Neuronal stem cell (in vitro differentiated cells): ENCODE measurements around the gene EEF1G.

ENCODE experiments used
- DNase-seq: peaks from one replicate; pipeline ENCODE4 v3.0.0-alpha.2; 2013; ENCODE audit warnings: low spot score
- H2AFZ ChIP-seq: one replicate; pipeline ENCODE4 v1.6.1; 2013; ENCODE audit warnings: mild to moderate bottlenecking, low read length, inconsistent platforms
- H2AK5ac ChIP-seq: 2 replicates; pipeline ENCODE4 v1.6.1; 2013; ENCODE audit warnings: low read depth, mild to moderate bottlenecking, inconsistent platforms, low read length, moderate library complexity, mixed read lengths
- H2BK120ac ChIP-seq: 2 replicates; pipeline ENCODE4 v1.6.1; 2013; ENCODE audit warnings: low read depth, mild to moderate bottlenecking, inconsistent platforms, low read length, moderate library complexity, mixed read lengths
- H2BK12ac ChIP-seq: one replicate; pipeline ENCODE4 v1.6.1; 2013; ENCODE audit warnings: low read length, inconsistent platforms
- H2BK15ac ChIP-seq: 2 replicates; pipeline ENCODE4 v1.6.1; 2013; ENCODE audit warnings: mild to moderate bottlenecking, low read length, inconsistent platforms, mixed read lengths
- H2BK5ac ChIP-seq: one replicate; pipeline ENCODE4 v1.6.1; 2013; ENCODE audit warnings: inconsistent platforms, mild to moderate bottlenecking, low read length, moderate library complexity
- H3K14ac ChIP-seq: one replicate; pipeline ENCODE4 v1.6.1; 2013; ENCODE audit warnings: low read length, inconsistent platforms
- H3K18ac ChIP-seq: 2 replicates; pipeline ENCODE4 v1.6.1; 2013; ENCODE audit warnings: low read length, inconsistent platforms
- H3K23ac ChIP-seq: 2 replicates; pipeline ENCODE4 v1.6.1; 2013; ENCODE audit warnings: low read depth, mild to moderate bottlenecking, mixed read lengths, low read length, inconsistent platforms; ENCODE audit not compliant: poor library complexity
- H3K27ac ChIP-seq: replicated peaks from 3 replicates; pipeline ENCODE4 v1.5.1; 2013; ENCODE audit warnings: low read length, inconsistent platforms
- H3K27me3 ChIP-seq, 3 experiments: 2 replicates each; pipeline ENCODE4 v1.6.1; 2013; ENCODE audit warnings: low read length in 3 of 3, mild to moderate bottlenecking in 2 of 3, inconsistent platforms in 1 of 3, low read depth in 1 of 3, mixed read lengths in 1 of 3, moderate library complexity in 1 of 3; ENCODE audit not compliant: control insufficient read depth in 3 of 3, insufficient read depth in 3 of 3
- H3K36me3 ChIP-seq, 2 donors: replicated peaks in 1 of 2; 2 replicates each; pipeline ENCODE4 v1.6.1; 2013; ENCODE audit warnings: low read length in 2 of 2; ENCODE audit not compliant: control insufficient read depth in 2 of 2, insufficient read depth in 2 of 2
- H3K4ac ChIP-seq: 2 replicates; pipeline ENCODE4 v1.6.1; 2013; ENCODE audit warnings: inconsistent platforms, mild to moderate bottlenecking, low read length, moderate library complexity
- H3K4me1 ChIP-seq, 2 donors: 1 replicate in 1 of 2; 2 replicates in 1 of 2; pipeline ENCODE4 v1.6.1; 2013; ENCODE audit warnings: low read length in 2 of 2, low read depth in 1 of 2; ENCODE audit not compliant: control insufficient read depth in 2 of 2, insufficient read depth in 1 of 2
- H3K4me2 ChIP-seq: one replicate; pipeline ENCODE4 v1.6.1; 2013; ENCODE audit warnings: mild to moderate bottlenecking, low read length, inconsistent platforms; ENCODE audit not compliant: insufficient read depth, poor library complexity, severe bottlenecking
- H3K4me3 ChIP-seq, 2 donors: 2 replicates each; pipeline ENCODE4 v1.5.1; 2013; ENCODE audit warnings: low read length in 2 of 2, mild to moderate bottlenecking in 2 of 2, inconsistent platforms in 1 of 2, moderate library complexity in 1 of 2
- H3K79me1 ChIP-seq: one replicate; pipeline ENCODE4 v1.6.1; 2013; ENCODE audit warnings: low read depth, mild to moderate bottlenecking, inconsistent platforms, low read length, moderate library complexity
- H3K9ac ChIP-seq: one replicate; pipeline ENCODE4 v1.6.1; 2013; ENCODE audit warnings: mild to moderate bottlenecking, low read depth, low read length, inconsistent platforms; ENCODE audit not compliant: poor library complexity
- H3K9me3 ChIP-seq, 2 donors: replicated peaks in 1 of 2; 2 replicates each; pipeline versions ENCODE3 to v1.6.1; 2013; ENCODE audit warnings: low read length in 2 of 2, mild to moderate bottlenecking in 2 of 2, inconsistent platforms in 1 of 2, low read depth in 1 of 2, mixed read lengths in 1 of 2, moderate library complexity in 1 of 2; ENCODE audit not compliant: control insufficient read depth in 2 of 2, insufficient read depth in 1 of 2
- H4K8ac ChIP-seq: one replicate; pipeline ENCODE4 v1.6.1; 2013; ENCODE audit warnings: low read depth, mild to moderate bottlenecking, inconsistent platforms, low read length, moderate library complexity
- H4K91ac ChIP-seq: one replicate; pipeline ENCODE4 v1.6.1; 2013; ENCODE audit warnings: low read length, low read depth, mild to moderate bottlenecking, inconsistent platforms; ENCODE audit not compliant: poor library complexity
- WGBS, 2 donors: extraction: QIAGEN DNeasy Blood & Tissue Kit; methylation state at CpG; one replicate each; pipeline ENCODE4 v1.1.7; 2013; ENCODE audit warnings: missing lambda C conversion rate in 2 of 2, mixed read lengths in 1 of 2; ENCODE audit not compliant: insufficient read length in 2 of 2, insufficient replicate concordance in 1 of 2; ENCODE audit errors: extremely low coverage in 2 of 2; 5-methylcytosine and 5-hydroxymethylcytosine counted together

EEF1G gene

DNA sequence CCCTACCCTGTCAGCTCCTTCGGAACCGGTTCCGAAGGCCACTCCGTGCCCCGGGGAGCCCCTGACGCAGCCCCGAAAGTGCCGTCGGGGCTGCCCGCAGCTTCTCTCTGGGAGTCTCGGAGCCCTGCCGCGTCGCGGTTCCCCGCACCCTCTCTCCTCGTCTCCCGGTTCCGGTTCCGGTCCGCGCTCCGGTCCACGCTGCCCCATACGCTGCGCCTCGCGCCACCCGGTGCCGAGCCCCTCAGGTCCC, 27.4 kb upstream of the EEF1G start:
- peaks cover 0 to 17% (median 0%) of the 10 kb centered on the region in 3 experiments for H3K27me3 ChIP-seq
- peak overlapping the region; percentile 92 for H3K14ac ChIP-seq
- no peak overlapping the region for H4K8ac ChIP-seq
- peak overlapping the region; percentile 94 for H2AK5ac ChIP-seq
- peak overlapping the region; percentile 86 for H2AFZ ChIP-seq
- peak overlapping the region; percentile 97 for H3K18ac ChIP-seq
- H3K4ac ChIP-seq: no peak overlapping the region
- peak overlapping the region; percentile 90 for H3K23ac ChIP-seq
- H2BK15ac ChIP-seq: peak overlapping the region; percentile 39
- H3K36me3 ChIP-seq: peaks cover 27 to 54% of the 10 kb centered on the region in 2 donors
- peak overlapping the region; percentile 71 for H3K4me2 ChIP-seq
- no CpG with 5 or more reads among the region's 30 CpGs for WGBS, 2 donors
- no peaks in the 10 kb centered on the region for H3K9me3 ChIP-seq
- DNase-seq: no peak
- H3K79me1 ChIP-seq: peaks cover 8% of the 10 kb centered on the region
- peak overlapping the region; percentile 5 for H4K91ac ChIP-seq
- peak overlapping the region; percentile 84 for H3K27ac ChIP-seq
- peak overlapping the region; percentile 97 for H3K9ac ChIP-seq
- H3K4me3 ChIP-seq: peak overlapping the region; percentile 84 to 95
- peaks cover 19 to 37% of the 10 kb centered on the region in 2 donors for H3K4me1 ChIP-seq
- peak overlapping the region; percentile 82 for H2BK5ac ChIP-seq
- peak overlapping the region; percentile 65 for H2BK120ac ChIP-seq
- H2BK12ac ChIP-seq: peak overlapping the region; percentile 76

DNA sequence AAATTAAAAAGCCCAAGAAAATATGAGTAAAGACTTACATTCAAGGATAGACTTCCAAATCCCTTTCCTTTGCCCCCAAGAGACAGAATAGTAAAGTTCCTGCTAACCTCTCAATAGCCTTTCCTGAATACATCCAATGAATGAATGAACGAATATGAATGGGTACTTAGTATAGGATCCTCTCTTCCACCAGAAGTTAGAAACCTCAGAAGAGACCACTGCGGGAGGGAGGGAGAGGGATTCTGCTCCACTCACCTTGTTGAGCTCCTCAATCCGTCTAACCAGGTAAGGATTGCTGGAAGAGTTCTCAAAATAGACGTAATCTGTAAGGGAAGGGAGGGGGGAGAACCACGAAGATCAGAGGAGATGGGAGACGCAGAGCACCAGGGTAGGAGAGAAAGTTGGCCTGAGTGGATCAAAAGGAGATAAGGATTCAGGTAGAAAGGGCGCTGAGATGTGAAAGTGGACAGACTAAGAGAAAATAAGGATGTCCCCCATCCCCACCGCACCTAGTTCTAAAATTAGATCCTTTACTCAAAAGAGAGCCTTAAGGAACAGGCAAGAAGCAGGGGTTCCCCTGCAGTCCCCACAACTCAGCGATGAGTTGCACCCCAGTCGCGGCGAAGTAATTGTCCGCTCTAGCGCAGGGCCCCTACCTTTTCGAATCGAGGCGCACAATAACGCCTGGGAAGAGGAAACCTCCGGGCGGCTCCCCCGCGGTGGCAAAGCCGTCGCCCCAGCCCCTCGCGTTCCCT, 26.9 kb upstream of the EEF1G start:
- Histone ChIP-seq H3K18ac (peak overlapping the region; percentile 97), H3K79me1 (peaks cover 8% of the 10 kb centered on the region), H2BK5ac (peak overlapping the region; percentile 82), H3K14ac (peak overlapping the region; percentile 92), H2AK5ac (peak overlapping the region; percentile 94), H3K23ac (peak overlapping the region; percentile 90), H4K8ac (no peak overlapping the region), H3K27ac (no peak overlapping the region), H3K4me2 (peak overlapping the region; percentile 71), H3K4me1 (peaks cover 17 to 37% of the 10 kb centered on the region in 2 donors), H3K9ac (peak overlapping the region; percentile 97), H3K36me3 (peaks cover 32 to 54% of the 10 kb centered on the region in 2 donors), H4K91ac (no peak overlapping the region), H3K4ac (no peak overlapping the region), H2AFZ (peak overlapping the region; percentile 86), H3K9me3 (no peaks in the 10 kb centered on the region), H2BK15ac (no peak overlapping the region), H2BK120ac (peak overlapping the region; percentile 65), H3K4me3 (peak overlapping the region; percentile 84 to 95), H3K27me3 (peaks cover 0 to 17% (median 0%) of the 10 kb centered on the region in 3 experiments), H2BK12ac (no peak overlapping the region)
- no CpG with 5 or more reads among the region's 26 CpGs for WGBS, 2 donors
- no peak for DNase-seq

GRCh38 chr11:62599901-62600300, 26.2 kb upstream of the EEF1G start:
- Histone ChIP-seq H2AK5ac (no peak overlapping the region), H3K4me2 (no peak overlapping the region), H3K27ac (no peak overlapping the region), H3K27me3 (peaks cover 0 to 17% (median 0%) of the 10 kb centered on the region in 3 experiments), H3K9me3 (no peaks in the 10 kb centered on the region), H2BK15ac (no peak overlapping the region), H3K4me3 (peak overlapping the region in 1 of 2 donors; percentile 84), H3K79me1 (peaks cover 8% of the 10 kb centered on the region), H3K14ac (no peak overlapping the region), H2AFZ (no peak overlapping the region), H2BK12ac (no peak overlapping the region), H3K36me3 (peaks cover 39 to 57% of the 10 kb centered on the region in 2 donors), H2BK120ac (no peak overlapping the region), H3K4me1 (peaks cover 12 to 32% of the 10 kb centered on the region in 2 donors), H3K23ac (no peak overlapping the region), H4K91ac (no peak overlapping the region), H3K9ac (no peak overlapping the region), H3K18ac (no peak overlapping the region), H4K8ac (no peak overlapping the region), H2BK5ac (no peak overlapping the region), H3K4ac (no peak overlapping the region)
- DNase-seq: no peak
- 100% methylated on average over 1 to 2 of the region's 5 CpGs for WGBS, 2 donors

DNA sequence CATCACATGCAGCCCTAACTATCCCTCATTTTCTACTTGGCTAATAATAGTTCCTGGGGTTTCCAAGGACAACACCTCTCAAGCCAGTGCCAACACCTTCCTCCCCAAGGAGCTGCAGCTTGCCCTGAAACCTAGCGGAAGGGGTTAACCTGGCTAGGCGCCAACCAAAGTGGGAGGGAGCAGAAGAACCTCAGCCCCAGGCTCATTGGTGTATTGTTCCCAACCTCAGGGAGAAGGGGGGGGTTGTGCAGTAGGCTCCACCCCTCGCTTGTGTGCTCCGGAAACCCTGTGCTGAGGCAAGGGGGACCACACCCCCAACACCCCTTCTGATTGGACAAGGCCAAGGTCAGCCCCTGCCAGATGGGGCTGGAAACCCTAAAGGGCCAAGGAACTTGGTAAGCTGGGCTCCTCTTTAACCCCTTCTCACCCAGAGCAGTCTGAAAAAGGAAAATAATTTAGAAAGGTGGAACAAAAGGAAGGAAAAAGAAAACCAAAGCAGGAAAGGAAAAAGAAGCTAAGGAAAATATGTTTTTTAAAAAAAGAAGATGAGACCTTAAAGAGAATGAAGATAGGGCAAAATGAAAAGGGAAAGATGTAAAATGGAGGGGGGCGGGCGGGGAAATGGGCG, 25.5 kb upstream of the EEF1G start:
- H2BK120ac ChIP-seq: no peak overlapping the region
- no peak overlapping the region for H3K27ac ChIP-seq
- no peak overlapping the region for H3K4ac ChIP-seq
- peaks cover 43 to 64% of the 10 kb centered on the region in 2 donors for H3K36me3 ChIP-seq
- no peak overlapping the region for H4K91ac ChIP-seq
- H3K4me3 ChIP-seq: peak overlapping the region in 1 of 2 donors; percentile 84
- H2BK15ac ChIP-seq: no peak overlapping the region
- H2BK5ac ChIP-seq: no peak overlapping the region
- peaks cover 8% of the 10 kb centered on the region for H3K79me1 ChIP-seq
- H3K27me3 ChIP-seq: peaks cover 0 to 17% (median 0%) of the 10 kb centered on the region in 3 experiments
- H3K9me3 ChIP-seq: no peaks in the 10 kb centered on the region
- no peak overlapping the region for H3K14ac ChIP-seq
- no peak overlapping the region for H4K8ac ChIP-seq
- H2AFZ ChIP-seq: no peak overlapping the region
- 100% methylated on average over 2 of the region's 7 CpGs; no CpG with 5 or more reads in 1 of the 2 donors for WGBS, 2 donors
- H3K4me1 ChIP-seq: peaks cover 9 to 25% of the 10 kb centered on the region in 2 donors
- no peak overlapping the region for H3K9ac ChIP-seq
- no peak overlapping the region for H2AK5ac ChIP-seq
- peak; percentile 59 for DNase-seq
- H3K23ac ChIP-seq: no peak overlapping the region
- H2BK12ac ChIP-seq: no peak overlapping the region
- no peak overlapping the region for H3K18ac ChIP-seq
- H3K4me2 ChIP-seq: no peak overlapping the region
